Skeletal muscle tissue (tissue), 4 donors: Measurements from ENCODE around the gene NPBWR2. TPM values are rescaled to one million over a fixed set of nuclear protein-coding genes. Genes with fewer than 3 reads are reported as not detected.
"Not testable (repeated sequence)": the region's sequence is repeated elsewhere in the genome, so short reads cannot be mapped to it uniquely, and the experiment has no call there.

Source experiments
- H3K27ac ChIP-seq: one replicate; pipeline ENCODE4 v1.7.0; 2013; ENCODE audit warnings: mild to moderate bottlenecking, low read depth, low read length, inconsistent platforms
- H3K27me3 ChIP-seq, 3 donors: one replicate each; pipeline ENCODE4 v1.7.0; 2013; ENCODE audit warnings: low read length in 3 of 3; ENCODE audit not compliant: control insufficient read depth in 3 of 3, insufficient read depth in 3 of 3
- H3K36me3 ChIP-seq, 3 donors: one replicate each; pipeline ENCODE4 v1.7.0; 2013; ENCODE audit warnings: low read length in 3 of 3; ENCODE audit not compliant: control insufficient read depth in 3 of 3, insufficient read depth in 3 of 3
- H3K4me1 ChIP-seq, 3 donors: one replicate each; pipeline ENCODE4 v1.7.0; 2013; ENCODE audit warnings: low read length in 3 of 3, mild to moderate bottlenecking in 3 of 3; ENCODE audit not compliant: control insufficient read depth in 3 of 3, insufficient read depth in 3 of 3
- H3K4me3 ChIP-seq, 3 donors: one replicate each; pipeline ENCODE4 v1.7.0; 2013; ENCODE audit warnings: low read length in 3 of 3
- H3K9ac ChIP-seq, 3 donors: one replicate each; pipeline ENCODE4 v1.7.0; 2013; ENCODE audit warnings: low read length in 3 of 3, mild to moderate bottlenecking in 3 of 3, moderate library complexity in 2 of 3, low read depth in 1 of 3
- H3K9me3 ChIP-seq, 3 donors: one replicate each; pipeline ENCODE4 v1.7.0; 2013; ENCODE audit warnings: low read length in 3 of 3; ENCODE audit not compliant: control insufficient read depth in 3 of 3
- total RNA-seq: library from RNA; depleted of rRNA; stranded (reverse); fragments of >200 nt; gene quantifications from one replicate; pipeline ENCODE4 v1.2.3, GENCODE V29; 2014
- donor health status: Osteomylitis.

NPBWR2 gene
- total RNA-seq, 1 donor from 2014 or later: not detected

GRCh38 chr20:64095927-64096326 is 11.4 kb downstream of the NPBWR2 start:
- no peak overlapping the region for H3K9ac ChIP-seq
- H3K36me3 ChIP-seq: no peaks in the 10 kb centered on the region
- no peak overlapping the region for H3K4me3 ChIP-seq
- peaks cover 18 to 59% (median 36%) of the 10 kb centered on the region in 3 donors for H3K27me3 ChIP-seq
- H3K27ac ChIP-seq: no peak overlapping the region
- H3K4me1 ChIP-seq: peaks cover 0 to 2% (median 0%) of the 10 kb centered on the region in 3 donors
- no peaks in the 10 kb centered on the region for H3K9me3 ChIP-seq

- Histone ChIP-seq H3K27ac (no peak overlapping the region), H3K27me3 (peaks cover 14 to 55% (median 33%) of the 10 kb centered on the region in 3 donors), H3K4me1 (peaks cover 0 to 2% (median 0%) of the 10 kb centered on the region in 3 donors), H3K36me3 (no peaks in the 10 kb centered on the region), H3K4me3 (no peak overlapping the region), H3K9me3 (no peaks in the 10 kb centered on the region), H3K9ac (no peak overlapping the region)
Measured at GRCh38 chr20:64095455-64095854, 11.9 kb downstream of the NPBWR2 start.

- Histone ChIP-seq H3K9me3 (no peaks in the 10 kb centered on the region), H3K36me3 (no peaks in the 10 kb centered on the region), H3K27me3 (peaks cover 16 to 54% (median 21%) of the 10 kb centered on the region in 3 donors), H3K9ac (no peak overlapping the region), H3K27ac (no peak overlapping the region), H3K4me3 (no peak overlapping the region), H3K4me1 (no peaks in the 10 kb centered on the region)
Measured at GRCh38 chr20:64093013-64093503, 14.3 kb downstream of the NPBWR2 start.

- peaks cover 21 to 54% (median 22%) of the 10 kb centered on the region in 3 donors for H3K27me3 ChIP-seq
- peaks cover 0 to 3% (median 0%) of the 10 kb centered on the region in 3 donors for H3K9me3 ChIP-seq
- H3K4me1 ChIP-seq: no peaks in the 10 kb centered on the region
- H3K9ac ChIP-seq: no peak overlapping the region
- H3K36me3 ChIP-seq: no peaks in the 10 kb centered on the region
- H3K4me3 ChIP-seq: no peak overlapping the region
- H3K27ac ChIP-seq: no peak overlapping the region
Measured at GRCh38 chr20:64092258-64093012, 14.9 kb downstream of the NPBWR2 start.

- no peak overlapping the region for H3K4me3 ChIP-seq
- H3K4me1 ChIP-seq: no peaks in the 10 kb centered on the region
- H3K9ac ChIP-seq: no peak overlapping the region
- peaks cover 21 to 48% (median 22%) of the 10 kb centered on the region in 3 donors for H3K27me3 ChIP-seq
- H3K9me3 ChIP-seq: peaks cover 0 to 4% (median 0%) of the 10 kb centered on the region in 3 donors
- no peak overlapping the region for H3K27ac ChIP-seq
- H3K36me3 ChIP-seq: no peaks in the 10 kb centered on the region
Measured at GRCh38 chr20:64091770-64092169, 15.6 kb downstream of the NPBWR2 start.

- Histone ChIP-seq H3K27me3 (peaks cover 21 to 49% (median 22%) of the 10 kb centered on the region in 3 donors), H3K9me3 (peaks cover 0 to 4% (median 0%) of the 10 kb centered on the region in 3 donors), H3K36me3 (no peaks in the 10 kb centered on the region), H3K4me3 (no peak overlapping the region), H3K27ac (no peak overlapping the region), H3K9ac (no peak overlapping the region), H3K4me1 (no peaks in the 10 kb centered on the region)
Measured at GRCh38 chr20:64091340-64091739, 16.0 kb downstream of the NPBWR2 start.

GRCh38 chr20:64090165-64090564 is 17.2 kb downstream of the NPBWR2 start:
- Histone ChIP-seq H3K36me3 (no peaks in the 10 kb centered on the region), H3K4me1 (no peaks in the 10 kb centered on the region), H3K27ac (no peak overlapping the region), H3K9me3 (peaks cover 0 to 4% (median 0%) of the 10 kb centered on the region in 3 donors), H3K9ac (no peak overlapping the region), H3K27me3 (peaks cover 21 to 52% (median 31%) of the 10 kb centered on the region in 3 donors), H3K4me3 (no peak overlapping the region)

- not testable (repeated sequence) for H3K27ac ChIP-seq, H3K36me3 ChIP-seq, H3K4me1 ChIP-seq, H3K9me3 ChIP-seq, H3K9ac ChIP-seq, H3K4me3 ChIP-seq
- H3K27me3 ChIP-seq: peaks cover 33 to 67% (median 46%) of the 10 kb centered on the region in 3 donors
Measured at GRCh38 chr20:64088586-64088985, 18.8 kb downstream of the NPBWR2 start.

- H3K27ac ChIP-seq, H3K4me3 ChIP-seq, H3K36me3 ChIP-seq, H3K9ac ChIP-seq, H3K9me3 ChIP-seq: not testable (repeated sequence)
- H3K27me3 ChIP-seq: peaks cover 40 to 65% (median 52%) of the 10 kb centered on the region in 3 donors
- peaks cover 7 to 13% (median 13%) of the 10 kb centered on the region in 3 donors for H3K4me1 ChIP-seq
Measured at GRCh38 chr20:64087226-64087825, 20.0 kb downstream of the NPBWR2 start.

- Histone ChIP-seq H3K4me3 (no peak overlapping the region), H3K36me3 (no peaks in the 10 kb centered on the region), H3K27me3 (peaks cover 41 to 63% (median 52%) of the 10 kb centered on the region in 3 donors), H3K9ac (no peak overlapping the region), H3K27ac (no peak overlapping the region), H3K4me1 (peaks cover 7 to 13% (median 13%) of the 10 kb centered on the region in 3 donors), H3K9me3 (peaks cover 0 to 4% (median 0%) of the 10 kb centered on the region in 3 donors)
Measured at GRCh38 chr20:64086801-64087200, 20.6 kb downstream of the NPBWR2 start.
